Thoracic aorta (tissue), 2 donors: Measurements from ENCODE around the gene TLE5. TPM values are rescaled to one million over a fixed set of nuclear protein-coding genes. Genes with fewer than 3 reads are reported as not detected.

Experiments
- ATAC-seq: fragments of 150-250 bp; one replicate; pipeline ENCODE4 v1.8.0; 2017; ENCODE audit warnings: low read depth; ENCODE audit not compliant: insufficient number of reproducible peaks, low FRiP score
- DNase-seq: peaks from one replicate; pipeline ENCODE4 v3.0.0-alpha.2; 2020; ENCODE audit warnings: low spot score
- H3K27ac ChIP-seq, 2 donors: fragments of 200-600 bp; sonication (generic); 1 replicate in 1 of 2; 2 replicates in 1 of 2; pipeline ENCODE4 v1.5.1; 2016; ENCODE audit warnings: mild to moderate bottlenecking in 2 of 2, moderate library complexity in 2 of 2
- H3K27me3 ChIP-seq: fragments of 200-600 bp; sonication (generic); replicated peaks from 2 replicates; pipeline ENCODE4 v1.6.0; 2016; ENCODE audit warnings: mild to moderate bottlenecking; ENCODE audit not compliant: insufficient read depth
- H3K36me3 ChIP-seq: fragments of 200-600 bp; sonication (generic); one replicate; pipeline ENCODE4 v1.5.1; 2016
- H3K4me1 ChIP-seq, 2 donors: fragments of 200-600 bp; sonication (generic); 1 replicate in 1 of 2; 2 replicates in 1 of 2; pipeline versions ENCODE4 v1.5.1 to v1.6.0; 2016; ENCODE audit warnings: low read depth in 2 of 2, mild to moderate bottlenecking in 1 of 2; ENCODE audit not compliant: control insufficient read depth in 1 of 2
- H3K4me3 ChIP-seq: fragments of 200-600 bp; sonication (generic); 2 replicates; pipeline ENCODE4 v1.5.1; 2016; ENCODE audit warnings: mild to moderate bottlenecking
- H3K9me3 ChIP-seq: fragments of 200-600 bp; sonication (generic); 2 replicates; pipeline ENCODE4 v1.5.1; 2016
- total RNA-seq, 2 donors: library from RNA; depleted of rRNA; stranded (reverse); fragments of >200 nt; gene quantifications; one replicate each; pipeline versions ENCODE4 v1.1.0 to v1.2.3, GENCODE V29; 2016
- TF ChIP-seq, protein P1 (sequence below): fragments of 200-600 bp; sonication (generic); IDR thresholded peaks from one replicate; pipeline ENCODE4 v1.5.1; 2019; ENCODE audit warnings: antibody characterized with exemption

The TLE5 gene
- total RNA-seq, 2 donors from 2014 or later, result 346 to 448 TPM

DNA sequence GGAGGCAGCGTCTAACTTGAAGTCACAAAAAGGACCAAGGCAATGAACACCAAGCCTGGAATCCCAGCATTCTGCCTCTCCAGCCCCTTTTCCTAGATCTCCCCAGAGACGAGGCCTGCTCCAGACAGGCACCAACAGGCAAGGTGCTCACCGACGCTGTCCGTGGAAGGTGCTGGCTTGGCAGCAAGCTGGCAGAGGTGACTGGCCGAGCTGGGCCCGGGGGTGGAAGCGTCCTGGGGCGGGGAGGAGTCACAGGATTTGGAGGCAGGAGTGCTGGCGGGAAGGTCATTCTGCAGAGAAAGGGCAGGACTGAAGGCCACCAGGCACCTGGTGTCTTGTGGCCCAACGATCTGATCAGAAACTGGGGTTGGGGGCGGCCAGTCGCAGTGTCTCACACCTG is 51.4 kb downstream of the TLE5 start:
- Histone ChIP-seq H3K27ac (no peak overlapping the region), H3K4me3 (no peak overlapping the region), H3K27me3 (no peaks in the 10 kb centered on the region), H3K4me1 (no peaks in the 10 kb centered on the region), H3K9me3 (no peaks in the 10 kb centered on the region), H3K36me3 (no peaks in the 10 kb centered on the region)
- DNase-seq (no peak), ATAC-seq (no peak)
- TF ChIP-seq, protein P1, sequence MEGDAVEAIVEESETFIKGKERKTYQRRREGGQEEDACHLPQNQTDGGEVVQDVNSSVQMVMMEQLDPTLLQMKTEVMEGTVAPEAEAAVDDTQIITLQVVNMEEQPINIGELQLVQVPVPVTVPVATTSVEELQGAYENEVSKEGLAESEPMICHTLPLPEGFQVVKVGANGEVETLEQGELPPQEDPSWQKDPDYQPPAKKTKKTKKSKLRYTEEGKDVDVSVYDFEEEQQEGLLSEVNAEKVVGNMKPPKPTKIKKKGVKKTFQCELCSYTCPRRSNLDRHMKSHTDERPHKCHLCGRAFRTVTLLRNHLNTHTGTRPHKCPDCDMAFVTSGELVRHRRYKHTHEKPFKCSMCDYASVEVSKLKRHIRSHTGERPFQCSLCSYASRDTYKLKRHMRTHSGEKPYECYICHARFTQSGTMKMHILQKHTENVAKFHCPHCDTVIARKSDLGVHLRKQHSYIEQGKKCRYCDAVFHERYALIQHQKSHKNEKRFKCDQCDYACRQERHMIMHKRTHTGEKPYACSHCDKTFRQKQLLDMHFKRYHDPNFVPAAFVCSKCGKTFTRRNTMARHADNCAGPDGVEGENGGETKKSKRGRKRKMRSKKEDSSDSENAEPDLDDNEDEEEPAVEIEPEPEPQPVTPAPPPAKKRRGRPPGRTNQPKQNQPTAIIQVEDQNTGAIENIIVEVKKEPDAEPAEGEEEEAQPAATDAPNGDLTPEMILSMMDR, result no peak

DNA sequence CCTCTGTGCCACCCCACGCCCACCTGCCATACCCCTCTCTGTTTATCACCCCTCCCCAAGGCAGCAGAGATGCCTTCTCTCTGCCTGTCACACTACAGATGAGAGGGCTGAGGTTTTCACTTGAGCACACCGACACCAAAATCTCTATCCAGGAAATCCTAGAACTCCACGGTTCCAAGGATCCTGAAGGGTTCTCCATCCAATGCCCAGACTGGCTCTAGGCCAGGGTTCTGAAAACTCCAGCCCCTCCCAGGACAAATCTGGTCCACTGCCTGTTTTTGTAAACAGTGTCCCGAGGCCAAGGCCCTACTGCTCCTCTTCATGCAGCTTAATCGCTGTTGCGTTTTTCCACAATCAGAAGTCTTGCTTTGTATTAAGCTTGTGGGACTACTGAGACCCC is 53.3 kb downstream of the TLE5 start:
- no peaks in the 10 kb centered on the region for H3K9me3 ChIP-seq
- no peak overlapping the region for H3K4me3 ChIP-seq
- H3K36me3 ChIP-seq, result no peaks in the 10 kb centered on the region
- H3K27me3 ChIP-seq, result no peaks in the 10 kb centered on the region
- DNase-seq (no peak), ATAC-seq (no peak)
- no peak overlapping the region for H3K27ac ChIP-seq
- TF ChIP-seq, protein P1, result no peak
- H3K4me1 ChIP-seq, result no peaks in the 10 kb centered on the region

DNA sequence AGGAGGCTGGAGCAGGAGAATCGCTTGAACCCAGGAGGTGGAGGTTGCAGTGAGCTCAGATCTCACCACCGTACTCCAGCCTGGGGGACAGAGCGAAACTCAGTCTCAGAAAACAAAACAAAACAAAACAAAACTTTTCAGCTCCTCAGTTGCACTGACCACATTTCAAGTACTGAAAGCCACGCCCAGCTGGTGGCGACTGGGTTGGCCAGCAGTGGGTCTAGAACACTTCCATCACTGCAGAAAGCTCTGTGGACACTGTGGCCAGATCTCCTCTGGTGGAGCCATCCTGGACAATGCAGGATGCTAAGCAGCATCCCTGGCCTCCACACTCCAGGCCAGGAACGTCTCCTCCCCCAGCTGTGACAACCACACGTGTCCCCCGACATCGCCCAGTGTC is 54.3 kb downstream of the TLE5 start:
- no peak overlapping the region for H3K27ac ChIP-seq
- H3K36me3 ChIP-seq, result no peaks in the 10 kb centered on the region
- DNase-seq (no peak), ATAC-seq (no peak)
- TF ChIP-seq, protein P1, result no peak
- H3K27me3 ChIP-seq, result no peaks in the 10 kb centered on the region
- H3K4me1 ChIP-seq, result no peaks in the 10 kb centered on the region
- no peak overlapping the region for H3K4me3 ChIP-seq
- no peaks in the 10 kb centered on the region for H3K9me3 ChIP-seq

DNA sequence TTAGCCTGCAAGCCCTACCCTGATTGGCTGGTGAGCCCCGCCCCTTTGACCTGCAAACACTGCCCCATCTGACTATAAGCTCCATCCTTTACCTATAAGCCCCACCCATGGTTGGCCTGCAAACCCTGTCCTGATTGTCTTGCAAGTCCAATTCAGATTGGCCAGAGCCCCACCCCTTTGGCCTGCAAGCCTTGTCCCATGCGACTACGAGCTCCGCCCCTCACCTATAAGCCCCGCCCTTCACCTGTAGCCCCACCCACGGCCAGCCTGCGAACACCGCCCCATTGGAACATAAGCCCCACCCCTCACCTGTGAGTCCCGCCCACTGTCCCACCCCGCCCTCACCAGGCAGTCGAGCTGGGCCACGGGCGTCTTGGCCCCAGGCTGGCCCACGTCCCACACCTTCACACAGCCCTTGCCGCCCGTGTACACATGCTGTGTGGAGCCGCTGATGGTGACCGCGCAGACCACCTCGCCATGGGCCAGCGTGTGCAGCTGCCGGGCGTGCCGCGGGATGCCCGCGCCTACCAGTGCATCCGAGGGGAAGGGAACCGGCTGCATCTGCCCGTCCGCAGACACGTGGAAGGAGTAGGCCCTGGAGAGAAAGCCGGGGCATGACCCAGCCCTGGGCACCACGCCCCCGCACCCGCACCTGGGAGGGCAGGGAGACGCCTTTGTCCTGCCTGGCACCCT is 56.1 kb downstream of the TLE5 start:
- TF ChIP-seq, protein P1, result no peak
- H3K4me3 ChIP-seq, result no peak overlapping the region
- no peaks in the 10 kb centered on the region for H3K27me3 ChIP-seq
- DNase-seq, result no peak
- no peak overlapping the region for H3K27ac ChIP-seq
- no peaks in the 10 kb centered on the region for H3K4me1 ChIP-seq
- no peaks in the 10 kb centered on the region for H3K9me3 ChIP-seq
- H3K36me3 ChIP-seq, result no peaks in the 10 kb centered on the region
- ATAC-seq, result no peak

DNA sequence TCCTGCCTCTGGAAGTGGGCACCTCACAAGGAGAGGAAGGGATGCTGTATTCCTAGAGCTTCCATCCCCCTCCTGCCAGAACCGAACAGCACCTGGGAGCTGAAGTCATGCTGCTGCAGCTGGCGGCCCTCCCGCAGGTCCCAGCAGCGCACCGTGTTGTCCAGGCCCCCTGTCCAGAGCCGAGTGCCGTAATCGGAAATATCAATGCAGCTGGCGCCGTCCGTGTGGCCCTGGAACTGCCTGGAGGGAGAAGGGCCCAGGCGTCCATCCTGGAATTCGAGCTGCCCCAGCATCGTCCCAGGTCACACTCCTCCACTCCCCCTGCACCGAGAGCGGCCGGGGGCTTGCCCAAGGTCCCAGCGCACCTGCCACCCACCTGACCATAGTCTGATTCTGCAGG is 57.0 kb downstream of the TLE5 start:
- H3K36me3 ChIP-seq, result no peaks in the 10 kb centered on the region
- H3K4me1 ChIP-seq, result no peaks in the 10 kb centered on the region
- H3K9me3 ChIP-seq, result no peaks in the 10 kb centered on the region
- TF ChIP-seq, protein P1, result no peak
- no peak for ATAC-seq
- no peak overlapping the region for H3K4me3 ChIP-seq
- H3K27ac ChIP-seq, result no peak overlapping the region
- H3K27me3 ChIP-seq, result no peaks in the 10 kb centered on the region
- no peak for DNase-seq
